ENCODE measurements around the gene KDM3B. TPM values are rescaled to one million over a fixed set of nuclear protein-coding genes. Genes with fewer than 3 reads are reported as not detected.

The KDM3B gene
- total and polyA plus RNA-seq, 2 experiments from 2014 or later = 25.8 to 86.6 TPM

- Histone ChIP-seq H3F3A (replicated peaks; ENCODE audit: low read depth) (no peaks in the 10 kb centered on the region; the same call in 1 of the 2 replicates), H3K36me3 (ENCODE audit: insufficient read depth) (no peaks in the 10 kb centered on the region), H3K27me3 (ENCODE audit: insufficient read depth) (no peaks in the 10 kb centered on the region), H4K20me1 (replicated peaks; ENCODE audit: insufficient read depth) (no peaks in the 10 kb centered on the region), H3K4me2 (no peak overlapping the region), H3K9me2 (ENCODE audit: insufficient read depth) (no peaks in the 10 kb centered on the region), H3K4me1 (ENCODE audit: insufficient read depth) (peaks cover 1% of the 10 kb centered on the region; the same call in 1 of the 2 replicates), H2AFZ (no peak overlapping the region), H3K27ac (ENCODE audit: low read depth) (no peak overlapping the region), H3K4me3 (no peak overlapping the region), H3K79me2 (replicated peaks; ENCODE audit: insufficient read depth) (no peaks in the 10 kb centered on the region)
- TF ChIP-seq STAT1 (IDR thresholded peaks at IDR 0.05; ENCODE audit: unreplicated experiment) = no peak
- no peak for TF ChIP-seq ETS1 (IDR thresholded peaks at IDR 0.05)
- no peak for TF ChIP-seq ZNF114 (CRISPR knock-in tag; IDR thresholded peaks at IDR 0.05)
- no peak for TF ChIP-seq JUNB (IDR thresholded peaks at IDR 0.05; ENCODE audit: unreplicated experiment)
- TF ChIP-seq REST (IDR thresholded peaks at IDR 0.05; ENCODE audit: unreplicated experiment) = no peak
- TF ChIP-seq POLR2AphosphoS5 (IDR thresholded peaks at IDR 0.05; ENCODE audit: low read depth) = no peak
- no peak for TF ChIP-seq EZH2phosphoT487 (IDR thresholded peaks at IDR 0.05; ENCODE audit: unreplicated experiment)
- TF ChIP-seq ZNF462 (CRISPR knock-in tag; IDR thresholded peaks at IDR 0.05) = no peak
- no peaks in the 10 kb centered on the region; the same call in 2 of the 3 replicates for H3K9me3 Mint-ChIP-seq
- peaks cover 29% of the 10 kb centered on the region for H3K4me1 Mint-ChIP-seq
- H3K36me3 Mint-ChIP-seq (ENCODE audit: low read depth) = no peaks in the 10 kb centered on the region
- ATAC-seq (no peak), DNase-seq (ENCODE audit: low spot score) (no peak)
- no peak overlapping the region for H3K27ac Mint-ChIP-seq
- H3K27me3 Mint-ChIP-seq (ENCODE audit: insufficient read depth, low read depth, poor library complexity) = peaks cover 9% of the 10 kb centered on the region
- no peak overlapping the region for H3K4me3 Mint-ChIP-seq
These were observed 107.7 kb downstream of the KDM3B start for GRCh38 chr5:138460032-138460693.

Measured in GM23338 (cell line).